B cell (primary cell): ENCODE data around the gene TRMT61A. TPM values are rescaled to one million over a fixed set of nuclear protein-coding genes. Genes with fewer than 3 reads are reported as not detected.

ENCODE experiments used
- ATAC-seq: fragments of 200-7000 bp; cut with Tn5 transposase; one replicate; pipeline ENCODE4 v1.10.0; 2021; ENCODE audit warnings: low read depth, mild to moderate bottlenecking, moderate number of reproducible peaks, moderate library complexity
- CTCF ChIA-PET: fragments of 350-600 bp; sonication (Branson Sonifier 250); formaldehyde crosslinking; loops from one replicate; lab custom pipeline; 2021; ENCODE audit warnings: antibody characterized with exemption, inconsistent platforms; lab: Charles Lee
- POLR2A ChIA-PET: fragments of 350-600 bp; sonication (Branson Sonifier 250); formaldehyde crosslinking; loops from one replicate; lab custom pipeline; 2021; ENCODE audit warnings: antibody characterized with exemption; lab: Charles Lee
- DNase-seq: peaks from one replicate; pipeline ENCODE4 v3.0.0; 2013
- H2AFZ ChIP-seq: 2 replicates; pipeline ENCODE4 v1.6.1; 2012; ENCODE audit warnings: mild to moderate bottlenecking, low read depth, low read length; ENCODE audit not compliant: insufficient read depth, poor library complexity, severe bottlenecking
- H3K27ac ChIP-seq, 2 donors: 1 replicate in 1 of 2; 2 replicates in 1 of 2; pipeline ENCODE4 v1.5.1; 2012 to 2013; ENCODE audit warnings: low read length in 2 of 2, mild to moderate bottlenecking in 2 of 2, moderate library complexity in 1 of 2
- H3K27me3 ChIP-seq, 4 experiments: fragments of 200-600 bp in 1 of 4; sonication (generic) in 1 of 4; replicated peaks in 1 of 4; 1 replicate in 2 of 4; 2 replicates in 2 of 4; pipeline versions ENCODE4 v1.6.1 to v1.7.0; 2013 to 2016; ENCODE audit warnings: low read length in 3 of 4, mild to moderate bottlenecking in 2 of 4, mixed read lengths in 1 of 4, moderate library complexity in 1 of 4; ENCODE audit not compliant: insufficient read depth in 4 of 4, control insufficient read depth in 3 of 4; ENCODE audit errors: control extremely low read depth in 1 of 4
- H3K36me3 ChIP-seq, 2 experiments: replicated peaks in 1 of 2; 1 replicate in 1 of 2; 2 replicates in 1 of 2; pipeline versions ENCODE4 v1.6.1 to v1.7.1; 2013; ENCODE audit warnings: low read length in 1 of 2; ENCODE audit not compliant: insufficient read depth in 2 of 2, control insufficient read depth in 1 of 2; ENCODE audit errors: control extremely low read depth in 1 of 2, extremely low read depth in 1 of 2
- H3K4me1 ChIP-seq, 2 donors: fragments of 200-600 bp in 1 of 2; sonication (generic) in 1 of 2; 1 replicate in 1 of 2; 2 replicates in 1 of 2; pipeline versions ENCODE4 v1.5.1 to v1.6.1; 2013 to 2017; ENCODE audit warnings: low read length in 2 of 2; ENCODE audit not compliant: control insufficient read depth in 2 of 2, insufficient read depth in 2 of 2
- H3K4me2 ChIP-seq: replicated peaks from 2 replicates; pipeline ENCODE3; 2012; ENCODE audit warnings: mild to moderate bottlenecking, low read depth, low read length; ENCODE audit not compliant: poor library complexity, severe bottlenecking
- H3K4me3 ChIP-seq, 5 experiments: fragments of 200-600 bp in 1 of 5; sonication (generic) in 1 of 5; 1 replicate in 3 of 5; 2 replicates in 2 of 5; pipeline versions ENCODE4 v1.5.1 to v1.7.0; 2011 to 2016; ENCODE audit warnings: low read length in 4 of 5, mild to moderate bottlenecking in 4 of 5, low read depth in 2 of 5, control low read depth in 1 of 5, moderate library complexity in 1 of 5; ENCODE audit not compliant: insufficient read depth in 1 of 5; ENCODE audit errors: control extremely low read depth in 1 of 5, extremely low read depth in 1 of 5
- H3K79me2 ChIP-seq: fragments of 200-600 bp; sonication (generic); one replicate; pipeline ENCODE4 v1.6.0; 2016; ENCODE audit warnings: low read length; ENCODE audit not compliant: control insufficient read depth, insufficient read depth
- H3K9ac ChIP-seq: fragments of 200-600 bp; sonication (generic); 2 replicates; pipeline ENCODE4 v1.6.1; 2017; ENCODE audit warnings: mild to moderate bottlenecking, low read length, moderate library complexity
- H3K9me3 ChIP-seq, 3 donors: one replicate each; pipeline versions ENCODE4 v1.6.1 to v1.7.1; 2013; ENCODE audit warnings: low read length in 2 of 3; ENCODE audit not compliant: control insufficient read depth in 2 of 3, insufficient read depth in 1 of 3; ENCODE audit errors: control extremely low read depth in 1 of 3
- H4K20me1 ChIP-seq: 2 replicates; pipeline ENCODE4 v1.6.0; 2012; ENCODE audit warnings: mild to moderate bottlenecking, low read length; ENCODE audit not compliant: insufficient read depth, control insufficient read depth, poor library complexity, severe bottlenecking
- H3K27ac Mint-ChIP-seq: one replicate; pipeline ENCODE4 v1.8.0; 2021; ENCODE audit warnings: mixed read lengths
- H3K27me3 Mint-ChIP-seq: one replicate; pipeline ENCODE4 v1.8.0; 2021; ENCODE audit warnings: mixed read lengths
- H3K4me1 Mint-ChIP-seq: one replicate; pipeline ENCODE4 v1.8.0; 2021; ENCODE audit warnings: mixed read lengths
- H3K4me3 Mint-ChIP-seq: one replicate; pipeline ENCODE4 v1.8.0; 2021; ENCODE audit warnings: mixed read lengths
- H3K9me3 Mint-ChIP-seq: one replicate; pipeline ENCODE4 v1.8.0; 2022; ENCODE audit warnings: mixed read lengths; ENCODE audit not compliant: insufficient read depth
- EZH2 ChIP-seq: IDR thresholded peaks from 2 replicates; pipeline ENCODE4 v1.6.1; 2012; ENCODE audit warnings: borderline replicate concordance, low read depth, mild to moderate bottlenecking, moderate library complexity, low read length; ENCODE audit not compliant: insufficient read depth, poor library complexity, severe bottlenecking
- WGBS: methylation state at CpG from one replicate; pipeline ENCODE4 v1.1.5; 2013; ENCODE audit warnings: missing lambda C conversion rate; ENCODE audit not compliant: insufficient coverage; 5-methylcytosine and 5-hydroxymethylcytosine counted together
- intact Hi-C: fragments of 100-400 bp; cut with micrococcal nuclease; formaldehyde crosslinking; loops from one replicate; pipeline ENCODE4 v1.10.0; 2022
- polyA plus RNA-seq: library from polyadenylated mRNA; depleted of rRNA; stranded (reverse); fragments of >200 nt; gene quantifications from 2 replicates; pipeline ENCODE4 v1.2.3, GENCODE V29; 2012
- total RNA-seq, 2 donors: library from RNA; stranded (reverse); fragments of 120-200 nt in 1 of 2; gene quantifications; 1 replicate in 1 of 2; 2 replicates in 1 of 2; pipeline versions ENCODE4 v1.2.3 to v1.2.4, GENCODE V29; 2013 to 2022
- TF ChIP-seq, protein P1 (sequence below): fragments of 200-600 bp; IDR thresholded peaks from one replicate; pipeline ENCODE4 v1.8.0; 2022; ENCODE audit warnings: antibody characterized with exemption, mild to moderate bottlenecking

The TRMT61A gene
- total and polyA plus RNA-seq, 2 donors (not counting 1 experiment from before 2014, with no cell fraction given), result 9.5 to 18.4 TPM

DNA sequence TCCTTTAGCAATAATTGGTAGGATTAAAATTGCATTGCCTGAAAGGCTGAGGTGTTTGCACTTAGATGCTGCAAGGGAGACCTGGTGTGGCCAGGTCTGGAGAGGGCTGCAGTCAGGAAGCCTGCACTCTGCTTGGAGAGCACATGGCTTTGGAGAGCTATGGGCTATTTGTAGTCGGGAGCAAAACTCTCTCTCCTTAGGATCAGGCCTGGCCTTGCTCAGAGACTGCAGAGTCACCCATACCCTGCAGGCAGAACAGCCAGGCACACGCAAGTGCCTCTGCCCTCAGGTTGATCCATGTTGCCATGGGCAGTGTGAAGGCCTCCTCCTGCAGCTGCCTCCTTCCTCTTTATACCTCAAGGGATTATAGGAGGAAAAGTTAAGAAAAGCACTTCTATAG, 33.1 kb upstream of the TRMT61A start:
- POLR2A ChIA-PET, result no interaction called here
- Histone ChIP-seq H3K79me2 (no peaks in the 10 kb centered on the region), H4K20me1 (peaks cover 6% of the 10 kb centered on the region), H3K4me2 (no peak overlapping the region), H2AFZ (no peak overlapping the region), H3K4me1 (no peaks in the 10 kb centered on the region), H3K27ac (no peak overlapping the region), H3K36me3 (peaks cover 4 to 58% of the 10 kb centered on the region in 2 experiments), H3K27me3 (no peaks in the 10 kb centered on the region), H3K9me3 (no peaks in the 10 kb centered on the region), H3K9ac (no peak overlapping the region), H3K4me3 (no peak overlapping the region)
- Mint-ChIP-seq H3K4me3 (no peak overlapping the region), H3K27ac (no peak overlapping the region), H3K27me3 (no peaks in the 10 kb centered on the region), H3K9me3 (no peaks in the 10 kb centered on the region), H3K4me1 (peaks cover 8% of the 10 kb centered on the region)
- intact Hi-C loops, result no loop called here
- TF ChIP-seq, protein P1, sequence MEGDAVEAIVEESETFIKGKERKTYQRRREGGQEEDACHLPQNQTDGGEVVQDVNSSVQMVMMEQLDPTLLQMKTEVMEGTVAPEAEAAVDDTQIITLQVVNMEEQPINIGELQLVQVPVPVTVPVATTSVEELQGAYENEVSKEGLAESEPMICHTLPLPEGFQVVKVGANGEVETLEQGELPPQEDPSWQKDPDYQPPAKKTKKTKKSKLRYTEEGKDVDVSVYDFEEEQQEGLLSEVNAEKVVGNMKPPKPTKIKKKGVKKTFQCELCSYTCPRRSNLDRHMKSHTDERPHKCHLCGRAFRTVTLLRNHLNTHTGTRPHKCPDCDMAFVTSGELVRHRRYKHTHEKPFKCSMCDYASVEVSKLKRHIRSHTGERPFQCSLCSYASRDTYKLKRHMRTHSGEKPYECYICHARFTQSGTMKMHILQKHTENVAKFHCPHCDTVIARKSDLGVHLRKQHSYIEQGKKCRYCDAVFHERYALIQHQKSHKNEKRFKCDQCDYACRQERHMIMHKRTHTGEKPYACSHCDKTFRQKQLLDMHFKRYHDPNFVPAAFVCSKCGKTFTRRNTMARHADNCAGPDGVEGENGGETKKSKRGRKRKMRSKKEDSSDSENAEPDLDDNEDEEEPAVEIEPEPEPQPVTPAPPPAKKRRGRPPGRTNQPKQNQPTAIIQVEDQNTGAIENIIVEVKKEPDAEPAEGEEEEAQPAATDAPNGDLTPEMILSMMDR, result no peak
- TF ChIP-seq EZH2, result no peak
- ATAC-seq (no peak), DNase-seq (no peak)
- 93% methylated on average over 2 of the region's 2 CpGs for WGBS
- CTCF ChIA-PET, result no interaction called here

DNA sequence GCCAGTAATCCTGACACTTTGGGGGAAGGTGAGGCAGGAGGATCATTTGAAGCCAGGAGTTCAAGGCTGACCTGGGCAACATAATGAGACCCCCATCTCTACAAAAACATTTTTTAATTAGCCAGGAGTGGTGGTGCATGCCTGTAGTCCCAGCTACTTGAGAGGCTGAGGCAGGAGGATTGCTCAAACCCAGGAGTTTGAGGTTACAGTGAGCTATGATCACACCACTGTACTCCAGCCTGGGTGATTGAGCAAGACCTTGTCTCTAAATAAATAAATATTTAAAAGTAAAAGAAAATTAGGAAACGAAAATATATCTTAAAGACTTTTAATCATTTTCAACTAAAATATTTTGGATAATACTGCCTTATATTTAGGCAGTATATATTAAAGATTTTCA, 32.2 kb upstream of the TRMT61A start:
- Histone ChIP-seq H3K9me3 (no peaks in the 10 kb centered on the region), H3K27ac (no peak overlapping the region), H3K79me2 (no peaks in the 10 kb centered on the region), H3K4me1 (no peaks in the 10 kb centered on the region), H4K20me1 (peaks cover 10% of the 10 kb centered on the region), H3K36me3 (peaks cover 4 to 58% of the 10 kb centered on the region in 2 experiments), H3K4me3 (no peak overlapping the region), H3K4me2 (no peak overlapping the region), H3K9ac (no peak overlapping the region), H3K27me3 (no peaks in the 10 kb centered on the region), H2AFZ (no peak overlapping the region)
- ATAC-seq (no peak), DNase-seq (no peak)
- Mint-ChIP-seq H3K9me3 (no peaks in the 10 kb centered on the region), H3K27ac (no peak overlapping the region), H3K27me3 (no peaks in the 10 kb centered on the region), H3K4me3 (no peak overlapping the region), H3K4me1 (peaks cover 8% of the 10 kb centered on the region)
- CTCF ChIA-PET, result no interaction called here
- POLR2A ChIA-PET, result no interaction called here
- intact Hi-C loops, result no loop called here
- WGBS, result no CpG with 5 or more reads among the region's 1 CpG
- TF ChIP-seq, protein P1, result no peak
- no peak for TF ChIP-seq EZH2
